ENCODE results near the gene GP5. TPM values are rescaled to one million over a fixed set of nuclear protein-coding genes. Genes with fewer than 3 reads are reported as not detected.

GP5 gene
- polyA plus RNA-seq, 1 of the 3 experiments (the other 2 are of a cell fraction) = 0.13 TPM

GRCh38 chr3:194367992-194368841 is 30.8 kb downstream of the GP5 start:
- Histone ChIP-seq H3K4me2 (no peak overlapping the region), H3K9ac (no peak overlapping the region), H3K27me3 (ENCODE audit: insufficient read depth) (no peaks in the 10 kb centered on the region), H3F3A (replicated peaks; ENCODE audit: insufficient read depth) (no peaks in the 10 kb centered on the region), H3K9me3 (no peaks in the 10 kb centered on the region), H3K9me2 (no peaks in the 10 kb centered on the region), H3K4me1 (ENCODE audit: control insufficient read depth in 1 of 2, insufficient read depth in 2 of 2, low read depth in 1 of 2, low read length in 1 of 2) (peaks cover 15 to 41% of the 10 kb centered on the region in 2 experiments; a peak in 3 of 4 replicates), H3K27ac (ENCODE audit: low read depth in 2 of 2, low read length in 1 of 2) (peak overlapping the region in 1 of 2 experiments; percentile 76; a peak in 2 of 4 replicates), H3K79me2 (ENCODE audit: insufficient read depth) (no peaks in the 10 kb centered on the region), H4K20me1 (ENCODE audit: insufficient read depth) (no peaks in the 10 kb centered on the region), H3K36me3 (replicated peaks in 1 of 2; ENCODE audit: control insufficient read depth in 1 of 2, insufficient read depth in 2 of 2, low read length in 1 of 2) (no peaks in the 10 kb centered on the region), H2AFZ (ENCODE audit: low read depth) (no peak overlapping the region), H3K4me3 (ENCODE audit: low read depth in 2 of 2, low read length in 1 of 2) (no peak overlapping the region)
- ChIA-PET CTCF (interaction anchor here (0.7 to 9.4 kb wide), 8 partner anchors 8 to 38 kb away, joined by 3 to 85 read pairs (median 4); no protein-coding TSS in a partner anchor), POLR2A (no interaction called here)
- TF ChIP-seq EP300 (IDR thresholded peaks at IDR 0.05; ENCODE audit: borderline replicate concordance in 1 of 2, low read depth in 1 of 2, low read length in 1 of 2) = peak in 1 of 2 experiments; percentile 91; a peak in 2 of 4 replicates
- no peak for TF ChIP-seq MAX (IDR thresholded peaks at IDR 0.05; ENCODE audit: low read depth)
- TF ChIP-seq RAD21 (IDR thresholded peaks at IDR 0.05; ENCODE audit: low read length) = 0 out of 2 replicates have a peak, but pooled peaks have one; percentile 1
- TF ChIP-seq NRF1 (IDR thresholded peaks at IDR 0.05; ENCODE audit: low read depth, low read length) = no peak
- peak; percentile 11; the same call in 1 of the 2 replicates for TF ChIP-seq PBX3 (IDR thresholded peaks at IDR 0.05)
- TF ChIP-seq TAF1 (IDR thresholded peaks at IDR 0.05; ENCODE audit: borderline replicate concordance, low read depth, low read length) = no peak
- TF ChIP-seq FOXM1 (IDR thresholded peaks at IDR 0.05; ENCODE audit: low read depth) = no peak
- TF ChIP-seq GATA2 (CRISPR knock-in tag; IDR thresholded peaks at IDR 0.05) = peak; percentile 51
- TF ChIP-seq MXI1 (IDR thresholded peaks at IDR 0.05; ENCODE audit: low read depth, low read length) = peak; percentile 97
- TF ChIP-seq FOXJ3 (CRISPR knock-in tag; IDR thresholded peaks at IDR 0.05) = 0 out of 2 replicates have a peak, but pooled peaks have one; percentile 46
- peak; percentile 84 for TF ChIP-seq RCOR1 (IDR thresholded peaks at IDR 0.05; ENCODE audit: low read length)
- peak; percentile 62 for TF ChIP-seq TCF12 (IDR thresholded peaks at IDR 0.05)
- no peak for TF ChIP-seq CTCF (IDR thresholded peaks at IDR 0.05)
- peak; percentile 61 for TF ChIP-seq CHD2 (IDR thresholded peaks at IDR 0.05; ENCODE audit: low read length, partially characterized antibody)
- 56% methylated on average over 13 of the region's 18 CpGs for WGBS (ENCODE audit: low lambda C conversion rate)
- peak; percentile 74 for DNase-seq
